GM21447 (cell line): ENCODE data around the gene FOXN4.

Source experiments
- ATAC-seq: cut with Tn5 transposase; IDR thresholded peaks from one replicate; pipeline ENCODE4 v1.9.1; 2021; ENCODE audit not compliant: unreplicated experiment

The FOXN4 gene

DNA sequence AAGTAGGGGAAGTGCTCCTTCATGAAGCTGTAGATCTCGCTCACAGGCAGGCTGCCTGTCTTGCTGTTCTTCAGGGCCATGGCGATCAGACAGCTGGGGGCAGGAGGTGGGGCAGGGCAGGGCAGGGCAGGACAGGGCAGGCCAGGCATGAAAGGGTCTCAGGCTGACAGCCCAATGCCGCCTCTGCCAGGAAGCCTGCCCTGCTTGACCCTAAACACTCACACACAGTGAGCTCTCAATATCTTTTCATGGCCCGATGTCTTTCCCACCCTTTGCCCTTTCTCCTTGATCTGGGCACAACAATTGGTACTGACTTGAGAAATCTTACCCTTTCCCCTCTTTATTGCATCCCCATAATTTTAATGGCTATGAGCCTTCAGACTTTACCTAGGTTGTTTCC lies 22.4 kb downstream of the FOXN4 start:
- no peak for ATAC-seq

DNA sequence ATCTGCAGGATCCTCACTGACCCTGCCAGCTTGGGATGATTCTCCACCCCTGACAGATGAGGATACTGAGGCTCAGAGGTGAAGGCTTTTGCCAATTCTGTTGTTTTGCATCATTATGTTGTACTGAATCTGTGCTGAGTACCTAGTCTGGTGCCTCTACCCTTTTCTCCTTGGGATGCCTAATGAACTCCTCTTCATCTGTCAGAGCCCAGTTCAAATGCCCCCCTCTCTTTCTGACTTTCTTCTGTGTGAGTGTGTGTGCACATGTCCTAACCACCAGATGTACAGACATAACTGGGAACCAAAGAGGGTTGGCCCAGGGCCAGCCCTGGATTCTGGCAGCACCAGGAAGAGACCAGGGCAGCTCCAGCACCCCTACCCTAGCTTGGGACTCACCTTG lies 22.8 kb downstream of the FOXN4 start:
- ATAC-seq: no peak

DNA sequence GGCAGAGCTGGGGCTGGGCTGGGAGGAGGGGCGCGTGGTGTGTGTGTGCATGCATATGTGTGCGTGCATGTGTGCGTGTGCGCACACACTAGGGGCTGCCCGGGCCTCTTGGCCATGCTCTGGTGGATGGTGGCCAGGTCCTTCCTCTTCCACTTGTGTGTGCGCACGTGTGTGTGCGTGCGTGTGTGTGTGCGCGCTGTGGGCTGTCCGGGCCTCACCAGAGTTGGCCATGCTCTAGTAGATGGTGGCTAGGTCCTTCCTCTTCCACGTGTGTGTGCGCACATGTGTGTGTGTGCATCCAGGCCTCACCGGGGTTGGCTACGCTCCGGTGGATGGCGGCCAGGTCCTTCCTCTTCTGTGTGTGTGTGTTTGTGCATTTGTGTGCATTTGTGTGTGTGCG lies 24.7 kb downstream of the FOXN4 start:
- ATAC-seq: no peak

DNA sequence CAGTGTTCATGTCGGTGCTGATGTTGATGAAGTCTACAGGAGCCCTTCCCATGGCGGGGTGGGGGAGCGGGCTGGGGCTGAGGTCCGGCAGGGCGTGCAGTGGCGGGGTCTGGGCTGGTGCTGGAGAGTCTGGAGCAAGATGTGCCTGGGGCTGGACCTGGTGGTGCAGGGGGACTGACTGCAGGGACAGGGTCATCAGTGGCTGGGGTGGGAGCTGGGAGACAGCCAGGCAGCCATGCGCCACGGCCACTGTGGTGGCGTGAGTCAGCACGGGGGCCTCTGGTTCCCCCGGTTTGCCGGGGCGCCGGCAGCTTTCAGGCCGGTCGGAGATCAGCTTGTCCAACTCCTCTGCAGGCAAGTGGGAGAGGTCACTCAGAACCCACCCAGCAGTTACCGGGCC lies 27.6 kb downstream of the FOXN4 start:
- no peak for ATAC-seq

DNA sequence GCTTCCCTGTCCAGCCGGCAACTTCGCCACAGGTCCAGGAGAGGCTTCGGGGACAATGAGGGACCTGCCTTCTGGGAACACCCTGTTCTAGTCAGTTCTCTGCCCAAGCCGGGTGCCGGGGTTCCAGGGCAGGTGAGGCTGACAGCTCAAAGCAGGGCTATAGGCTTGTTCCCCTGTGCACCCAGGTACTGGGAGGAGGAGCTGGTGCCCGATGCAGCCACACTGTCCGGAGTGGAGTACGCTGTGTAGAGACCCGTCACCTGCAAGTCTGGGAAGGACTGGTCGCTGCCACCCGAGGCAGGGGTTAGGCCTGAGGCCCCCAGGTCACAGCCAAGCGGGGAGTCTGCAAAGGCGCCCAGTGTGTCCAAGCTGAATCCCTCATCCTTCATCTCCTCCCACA lies 29.6 kb downstream of the FOXN4 start:
- ATAC-seq: no peak

DNA sequence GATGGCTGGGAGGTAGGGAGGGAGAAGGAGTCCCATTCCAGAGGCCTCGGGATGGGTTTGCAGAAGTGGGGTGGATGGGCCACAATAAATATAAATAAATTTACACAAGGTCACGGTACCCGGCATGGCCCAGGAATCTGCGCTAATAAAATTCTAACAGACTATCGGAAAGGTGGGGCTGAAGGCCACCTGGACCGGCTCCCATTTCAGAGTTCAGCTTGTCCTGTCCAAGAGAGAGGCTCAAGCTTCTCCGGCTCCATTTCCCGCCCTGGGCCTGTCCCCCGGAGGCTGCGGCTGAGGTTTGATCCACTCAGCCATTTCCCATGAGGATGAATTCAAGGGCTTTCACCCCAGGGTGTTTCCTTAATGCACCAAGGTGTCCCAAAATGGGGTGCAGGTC lies 30.2 kb downstream of the FOXN4 start:
- ATAC-seq: no peak

DNA sequence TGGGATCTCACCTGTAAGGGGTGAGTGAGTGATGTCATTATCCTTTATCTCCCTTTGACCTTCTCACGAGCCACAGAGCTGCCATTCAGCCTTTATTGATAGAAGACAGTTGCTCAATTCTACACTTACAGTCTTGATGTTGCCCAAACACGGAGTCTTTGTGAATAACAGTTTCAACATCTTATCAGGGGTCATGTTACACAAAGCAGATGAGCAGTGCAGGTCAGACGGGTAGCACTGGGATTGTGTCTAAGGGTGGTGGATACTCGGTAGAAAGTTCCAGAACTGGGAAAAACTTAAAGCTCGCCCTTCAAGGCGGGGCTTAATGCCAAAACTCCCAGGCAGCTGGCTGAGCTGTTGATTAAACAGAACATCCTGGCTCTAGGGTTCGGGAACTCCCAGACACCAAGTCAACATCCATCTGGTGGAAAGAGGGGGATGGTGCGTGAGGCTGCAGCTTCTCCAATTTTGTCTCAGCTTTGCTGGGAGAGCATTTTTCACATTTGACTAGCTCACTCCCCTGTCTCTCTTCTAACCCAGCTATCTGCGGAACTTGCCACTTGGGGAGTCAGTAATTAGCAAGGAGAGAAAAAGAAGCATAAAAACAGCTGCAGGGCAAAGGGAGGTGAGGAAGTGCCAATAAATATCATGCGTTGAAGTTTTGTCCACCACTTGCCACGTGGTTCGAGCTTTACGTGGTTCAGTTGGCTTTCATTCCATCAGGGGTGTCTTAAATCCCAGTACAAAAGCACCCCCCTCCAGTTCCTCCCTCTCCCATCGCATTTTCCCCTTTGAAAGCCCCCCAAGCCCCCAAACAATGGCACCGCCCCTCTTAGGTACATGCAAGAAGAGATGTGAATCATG lies 31.0 kb downstream of the FOXN4 start:
- no peak for ATAC-seq

DNA sequence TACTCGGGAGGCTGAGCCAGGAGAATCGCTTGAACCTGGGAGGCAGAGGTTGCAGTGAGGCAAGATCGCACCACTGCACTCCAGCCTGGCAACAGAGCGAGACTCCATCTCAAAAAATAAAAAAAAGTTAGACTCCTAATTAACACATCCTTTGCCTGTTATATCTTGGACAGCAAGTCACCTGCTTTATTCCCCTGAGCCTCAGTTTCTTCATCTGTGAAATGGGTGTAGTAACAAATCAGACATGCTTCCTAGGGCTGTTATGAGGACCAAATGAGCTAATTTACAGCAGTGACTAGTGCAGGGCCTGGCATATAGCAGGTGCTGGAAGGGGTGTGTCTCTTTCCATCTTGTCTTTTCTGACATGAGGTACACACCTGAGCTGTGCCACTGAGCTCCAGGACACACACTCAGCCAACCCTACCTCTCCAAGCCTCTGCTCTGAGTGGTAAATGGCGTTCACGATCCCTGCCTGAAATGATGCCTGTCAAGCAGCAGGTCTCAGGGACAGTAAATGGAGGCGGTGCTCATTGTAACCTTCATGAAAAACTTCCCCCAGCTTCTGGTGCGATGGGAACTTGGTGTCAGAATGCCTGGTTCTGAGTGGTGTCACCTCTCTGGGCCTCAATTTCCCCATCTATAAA lies 31.7 kb downstream of the FOXN4 start:
- ATAC-seq: no peak

DNA sequence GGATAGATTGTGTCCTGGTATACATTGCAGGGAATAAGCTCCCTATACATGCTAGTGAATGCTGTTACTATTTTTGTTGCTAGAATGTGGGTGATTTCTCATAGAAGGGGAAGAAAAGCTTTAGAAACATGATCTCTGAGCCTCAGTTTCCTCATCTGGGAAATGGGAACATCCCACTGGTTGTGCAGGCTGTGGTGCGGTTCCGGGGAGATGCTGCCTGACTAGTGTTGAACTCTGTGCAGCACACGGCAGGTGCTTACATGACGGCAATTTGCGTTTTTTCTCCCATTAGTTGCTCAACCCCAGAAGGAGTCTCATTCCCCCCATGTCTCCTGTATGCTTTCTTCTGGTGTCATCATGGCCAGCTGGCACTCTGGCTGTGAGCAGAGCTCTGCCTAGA lies 32.9 kb downstream of the FOXN4 start:
- no peak for ATAC-seq

DNA sequence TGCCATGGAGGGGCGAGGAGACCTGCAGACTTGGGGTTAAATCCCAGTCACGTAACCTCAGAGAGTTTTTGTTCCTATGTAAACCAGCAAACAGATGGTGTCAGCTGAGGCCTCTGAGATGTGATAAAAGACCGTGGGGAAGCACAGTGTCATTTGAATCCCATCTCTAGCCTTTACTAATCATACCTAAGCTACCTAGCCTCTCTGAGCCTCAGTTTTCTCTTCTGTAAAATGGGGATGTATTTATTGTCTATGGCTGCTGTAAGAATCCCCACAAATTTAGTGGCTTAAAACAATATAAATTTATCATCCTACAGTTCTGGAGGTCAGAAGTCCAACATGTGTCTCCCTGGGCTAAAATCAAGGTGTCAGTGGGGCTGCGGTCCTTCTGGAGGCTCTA lies 33.9 kb downstream of the FOXN4 start:
- no peak for ATAC-seq

DNA sequence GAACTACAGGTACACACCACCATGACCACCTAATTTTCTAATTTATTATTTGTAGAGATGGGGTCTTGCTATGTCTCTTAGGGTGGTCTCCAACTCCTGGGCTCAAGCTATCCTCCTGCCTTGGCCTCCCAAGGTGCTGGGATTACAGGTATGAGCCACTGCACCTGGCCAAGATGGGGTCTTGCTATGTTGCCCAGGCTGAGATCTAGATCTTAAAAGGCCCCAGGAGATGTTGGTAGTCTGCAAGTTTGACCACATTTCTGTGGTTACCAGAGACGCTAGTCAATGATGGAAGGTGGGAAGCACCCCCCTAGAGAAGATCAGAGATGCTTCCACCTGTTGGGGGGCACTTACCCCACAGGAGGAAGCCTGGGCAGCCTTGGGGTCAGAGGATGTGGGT lies 34.7 kb downstream of the FOXN4 start:
- ATAC-seq: no peak

DNA sequence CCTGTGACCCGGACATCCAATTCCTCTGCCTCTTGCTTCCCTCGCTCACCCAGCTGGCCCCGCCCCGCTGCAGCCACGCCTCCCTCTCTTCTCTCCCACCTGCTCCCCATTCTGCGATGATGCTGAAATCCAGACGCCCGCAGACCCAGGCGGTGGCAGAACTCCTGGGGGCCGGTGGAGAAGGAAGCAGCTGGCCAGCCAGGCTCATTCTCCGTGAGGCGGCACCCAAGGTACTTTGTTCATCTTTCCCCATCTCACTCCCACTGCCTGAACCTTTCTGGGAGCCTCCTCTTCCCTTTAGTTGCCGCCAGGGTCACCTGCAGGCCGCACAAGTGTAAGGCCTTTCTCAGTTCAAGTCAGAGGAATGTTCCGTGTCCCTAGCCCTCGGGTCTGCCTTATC lies 35.7 kb downstream of the FOXN4 start:
- no peak for ATAC-seq

DNA sequence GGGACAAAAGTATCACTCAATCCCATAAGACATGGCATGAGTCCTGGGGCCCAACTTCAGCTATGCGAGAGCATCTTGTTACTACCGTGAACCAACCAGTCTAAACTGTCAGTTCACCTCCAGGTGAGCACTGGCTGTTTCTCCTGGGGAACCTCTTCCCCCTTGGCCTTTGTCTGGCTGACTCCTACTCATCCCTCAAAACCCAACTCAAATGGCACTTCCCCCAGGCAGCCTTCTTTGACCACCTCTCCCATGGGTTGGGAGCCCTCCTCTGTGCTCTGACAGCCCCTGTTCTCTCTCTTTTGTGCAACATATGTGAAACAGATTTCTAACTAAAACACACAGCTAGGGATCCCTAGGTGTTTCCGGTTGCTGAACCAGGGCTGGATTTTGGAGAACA lies 37.7 kb downstream of the FOXN4 start:
- ATAC-seq: no peak

DNA sequence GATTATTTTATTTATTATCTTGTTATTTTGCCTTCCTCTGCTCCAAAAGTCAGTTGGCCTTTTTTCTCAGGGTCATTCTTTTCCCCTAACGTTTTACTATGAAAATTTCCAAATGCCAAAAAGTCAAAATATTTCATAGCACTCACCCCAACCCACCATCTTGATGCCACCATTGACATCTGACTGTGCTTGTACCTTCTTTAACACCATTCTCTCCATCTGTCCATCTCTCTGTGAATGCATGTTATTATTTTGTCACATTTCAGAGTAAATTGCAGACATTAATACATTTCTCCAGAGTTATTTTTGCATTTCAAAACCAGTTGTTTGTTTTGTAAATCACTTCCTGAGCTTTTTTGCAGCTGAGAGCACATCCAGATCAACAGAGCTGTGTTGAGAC lies 38.6 kb downstream of the FOXN4 start:
- ATAC-seq: no peak

DNA sequence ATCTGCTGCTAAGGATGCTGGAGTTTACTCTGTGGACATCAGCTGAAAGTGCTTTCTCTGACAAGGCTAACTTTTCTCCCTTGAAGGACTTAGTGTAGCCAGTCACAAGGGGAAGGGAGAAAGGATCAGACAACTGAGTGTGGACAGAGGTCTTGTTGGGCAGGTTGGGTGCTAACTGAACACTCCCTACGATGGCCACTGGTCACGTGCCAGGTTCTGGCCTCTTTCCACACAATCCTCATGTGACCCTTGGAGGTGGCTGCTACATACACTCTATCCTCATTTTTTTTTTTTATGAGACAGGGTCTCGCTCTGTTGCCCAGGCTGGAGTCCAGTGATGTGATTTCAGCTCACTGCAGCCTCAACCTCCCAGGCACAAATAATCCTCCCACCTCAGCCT lies 39.7 kb downstream of the FOXN4 start:
- ATAC-seq: no peak

DNA sequence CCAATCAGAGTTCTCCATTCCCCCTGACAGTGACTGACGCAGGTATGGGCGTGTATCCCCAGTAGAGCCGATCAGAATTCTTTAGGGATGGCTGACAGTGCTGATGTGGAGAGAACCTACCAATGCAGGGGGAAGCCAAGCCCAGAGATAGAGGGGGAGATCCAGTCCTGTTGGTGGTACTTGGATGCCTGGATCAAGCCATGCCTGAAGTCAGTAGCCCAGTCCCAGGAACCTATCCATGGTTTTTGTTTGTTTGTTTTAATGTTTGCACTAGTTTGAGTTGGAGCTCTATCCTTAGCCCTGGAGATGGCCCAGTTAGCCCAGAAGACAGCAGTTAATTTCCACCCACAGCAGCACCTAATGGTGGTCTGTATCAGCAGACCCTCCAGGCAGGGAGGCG lies 40.2 kb downstream of the FOXN4 start:
- no peak for ATAC-seq

DNA sequence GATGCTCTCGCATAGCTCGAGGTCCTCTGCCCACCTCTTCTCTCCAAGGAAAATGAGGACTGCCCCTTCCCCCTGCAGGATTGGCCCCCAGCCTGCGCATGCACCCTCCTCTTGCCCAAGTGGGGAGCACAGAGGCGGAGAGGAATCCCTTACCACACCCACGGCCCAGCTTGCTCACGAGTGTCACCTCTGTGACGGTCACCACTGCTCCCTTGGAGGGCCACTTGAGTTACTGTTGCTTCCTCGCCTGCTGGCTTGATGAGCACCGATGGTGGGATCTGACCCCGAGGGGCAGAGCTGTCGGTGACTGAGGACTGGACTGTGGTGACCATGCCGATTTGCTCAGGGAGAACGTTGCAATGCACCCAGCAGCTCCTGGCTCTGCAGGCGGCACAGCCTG lies 41.7 kb downstream of the FOXN4 start:
- ATAC-seq: no peak

DNA sequence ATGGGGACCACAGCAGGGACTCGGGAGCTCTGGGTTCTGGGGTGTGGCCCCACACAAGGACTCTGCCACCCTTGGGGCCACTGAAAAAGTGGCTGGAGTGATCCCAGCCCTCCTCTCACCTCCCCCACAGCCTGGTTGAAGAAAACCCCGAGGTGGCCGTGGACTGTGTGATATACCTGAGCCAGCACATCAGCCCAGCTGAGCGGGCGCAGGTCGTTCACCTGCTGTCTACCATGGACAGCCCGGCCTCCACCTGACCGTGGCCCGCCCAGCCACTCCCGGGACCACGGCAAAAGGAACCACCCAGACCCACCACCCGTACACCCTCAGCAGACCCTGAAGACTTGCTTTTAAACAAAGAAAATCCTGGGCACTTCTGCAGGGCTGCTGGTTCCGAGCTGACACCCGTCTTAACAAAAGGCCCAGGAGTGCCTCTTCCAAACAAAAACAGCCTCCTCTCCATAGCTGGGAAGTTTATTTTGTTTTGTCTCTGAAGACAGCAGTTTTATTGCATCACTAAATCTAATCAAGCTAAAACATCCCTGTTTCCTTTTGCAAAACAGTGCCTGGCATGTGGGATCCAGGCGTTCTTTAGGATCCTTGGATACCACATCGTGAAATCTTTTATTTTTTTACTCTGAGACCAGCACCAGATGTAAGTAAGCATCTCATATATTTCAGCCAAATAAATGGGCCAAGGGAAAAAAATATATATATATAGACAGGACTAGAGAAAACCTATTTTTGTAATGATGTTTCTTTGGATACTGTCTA lies 42.8 kb downstream of the FOXN4 start:
- no peak for ATAC-seq

DNA sequence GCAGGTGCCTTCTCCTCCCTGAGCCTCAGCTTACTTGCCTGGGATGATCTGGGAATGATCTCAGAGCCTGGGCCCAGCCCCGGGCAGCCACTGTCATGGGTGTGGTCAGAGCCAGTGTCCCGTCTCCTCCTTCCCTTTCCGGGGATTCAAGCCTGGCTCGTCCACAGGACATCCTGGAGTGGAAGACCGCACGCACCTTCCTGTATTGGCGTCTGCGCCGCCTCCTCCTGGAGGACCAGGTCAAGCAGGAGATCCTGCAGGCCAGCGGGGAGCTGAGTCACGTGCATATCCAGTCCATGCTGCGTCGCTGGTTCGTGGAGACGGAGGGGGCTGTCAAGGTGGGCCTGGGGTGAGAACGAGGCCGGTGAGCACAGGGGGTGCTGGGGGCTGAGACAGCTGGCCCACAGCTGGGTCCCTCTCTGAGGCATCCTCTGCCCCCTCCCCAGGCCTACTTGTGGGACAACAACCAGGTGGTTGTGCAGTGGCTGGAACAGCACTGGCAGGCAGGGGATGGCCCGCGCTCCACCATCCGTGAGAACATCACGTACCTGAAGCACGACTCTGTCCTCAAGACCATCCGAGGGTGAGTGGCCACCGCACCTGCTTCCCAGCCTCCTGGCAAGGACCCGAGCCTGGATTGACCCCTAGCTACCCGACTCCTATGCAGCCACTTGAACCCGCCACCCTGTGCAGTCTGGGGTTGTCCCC lies 44.0 kb downstream of the FOXN4 start:
- no peak for ATAC-seq

DNA sequence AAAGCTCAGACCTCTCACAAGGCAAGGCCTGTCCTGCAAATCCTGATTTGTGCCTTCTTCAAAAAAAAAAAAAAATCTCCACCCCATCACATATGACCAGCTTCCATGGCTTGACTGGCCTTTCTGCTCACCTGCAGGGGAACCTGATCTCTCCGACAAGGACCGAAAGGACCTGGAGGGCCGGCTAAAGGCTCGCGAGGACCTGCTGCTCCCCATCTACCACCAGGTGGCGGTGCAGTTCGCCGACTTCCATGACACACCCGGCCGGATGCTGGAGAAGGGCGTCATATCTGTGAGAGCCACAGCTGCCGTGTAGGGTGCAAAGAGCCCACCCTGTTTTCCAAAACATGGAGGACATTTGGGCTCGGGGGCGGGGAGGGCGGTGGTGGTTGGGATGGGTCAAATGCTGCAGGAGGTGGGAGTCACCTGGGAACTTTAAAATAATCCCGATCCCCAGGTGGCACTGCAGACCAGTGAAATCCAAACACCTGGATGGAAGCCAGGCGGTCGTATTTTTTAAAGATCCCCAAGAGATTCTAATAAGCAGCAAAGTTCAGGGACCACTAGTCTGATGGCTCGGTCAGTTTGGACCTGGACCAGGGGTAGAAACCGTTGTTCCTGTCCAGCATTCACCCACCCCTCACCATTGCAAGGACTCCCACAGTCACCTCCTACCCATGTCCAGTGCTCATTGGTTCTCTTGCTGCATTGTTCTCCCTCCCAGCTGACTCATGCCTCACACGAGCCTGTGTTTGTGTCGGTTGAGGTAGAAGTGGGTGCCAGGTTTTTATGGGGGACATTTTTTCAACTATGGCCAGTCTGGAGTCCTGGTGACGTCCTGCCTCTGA lies 44.8 kb downstream of the FOXN4 start:
- no peak for ATAC-seq
